ENCODE results near the gene FKBP1A. TPM values are rescaled to one million over a fixed set of nuclear protein-coding genes. Genes with fewer than 3 reads are reported as not detected.

Gene FKBP1A
- total RNA-seq, 4 donors from 2014 or later = 204 to 275 (median 241) TPM

GRCh38 chr20:1334761-1335160 lies 58.1 kb downstream of the FKBP1A start:
- no peak for TF ChIP-seq CTCF (IDR thresholded peaks at IDR 0.05)
- no peak for ATAC-seq (ENCODE audit: low FRiP score)
- no peak for DNase-seq (ENCODE audit: low spot score)

GRCh38 chr20:1334370-1334731 lies 58.5 kb downstream of the FKBP1A start:
- ATAC-seq (ENCODE audit: low FRiP score) (no peak), DNase-seq (ENCODE audit: low spot score) (no peak)
- TF ChIP-seq CTCF (IDR thresholded peaks at IDR 0.05) = no peak

- no peak for TF ChIP-seq CTCF (IDR thresholded peaks at IDR 0.05)
- ATAC-seq (ENCODE audit: low FRiP score) = no peak
- DNase-seq (ENCODE audit: low spot score) = peak; percentile 14
These were observed 59.1 kb downstream of the FKBP1A start for GRCh38 chr20:1333462-1334369.

- TF ChIP-seq CTCF (IDR thresholded peaks at IDR 0.05) = no peak
- ATAC-seq (ENCODE audit: low FRiP score) = no peak
- peak; percentile 17 for DNase-seq (ENCODE audit: low spot score)
These were observed 60.0 kb downstream of the FKBP1A start for GRCh38 chr20:1332749-1333300.

- TF ChIP-seq CTCF (IDR thresholded peaks at IDR 0.05) = no peak
- DNase-seq (ENCODE audit: low spot score) (no peak), ATAC-seq (ENCODE audit: low FRiP score) (no peak)
These were observed 60.9 kb downstream of the FKBP1A start for GRCh38 chr20:1331801-1332453.

- no peak for TF ChIP-seq CTCF (IDR thresholded peaks at IDR 0.05)
- ATAC-seq (ENCODE audit: low FRiP score) (no peak), DNase-seq (ENCODE audit: low spot score) (no peak)
These were observed 61.8 kb downstream of the FKBP1A start for GRCh38 chr20:1331101-1331500.

All from omental fat pad (tissue), 4 donors.